B cell (primary cell): Measurements from ENCODE around the gene PRELID3B. TPM values are rescaled to one million over a fixed set of nuclear protein-coding genes. Genes with fewer than 3 reads are reported as not detected.
A peak's percentile ranks its signal among the peaks of the same experiment; 100 is the strongest.

ENCODE experiments used
- ATAC-seq: fragments of 200-7000 bp; cut with Tn5 transposase; one replicate; pipeline ENCODE4 v1.10.0; 2021; ENCODE audit warnings: low read depth, mild to moderate bottlenecking, moderate number of reproducible peaks, moderate library complexity
- CTCF ChIA-PET: fragments of 350-600 bp; sonication (Branson Sonifier 250); formaldehyde crosslinking; loops from one replicate; lab custom pipeline; 2021; ENCODE audit warnings: antibody characterized with exemption, inconsistent platforms; lab: Charles Lee
- POLR2A ChIA-PET: fragments of 350-600 bp; sonication (Branson Sonifier 250); formaldehyde crosslinking; loops from one replicate; lab custom pipeline; 2021; ENCODE audit warnings: antibody characterized with exemption; lab: Charles Lee
- DNase-seq: peaks from one replicate; pipeline ENCODE4 v3.0.0; 2013
- H2AFZ ChIP-seq: 2 replicates; pipeline ENCODE4 v1.6.1; 2012; ENCODE audit warnings: mild to moderate bottlenecking, low read depth, low read length; ENCODE audit not compliant: insufficient read depth, poor library complexity, severe bottlenecking
- H3K27ac ChIP-seq, 2 donors: 1 replicate in 1 of 2; 2 replicates in 1 of 2; pipeline ENCODE4 v1.5.1; 2012 to 2013; ENCODE audit warnings: low read length in 2 of 2, mild to moderate bottlenecking in 2 of 2, moderate library complexity in 1 of 2
- H3K27me3 ChIP-seq, 4 experiments: fragments of 200-600 bp in 1 of 4; sonication (generic) in 1 of 4; replicated peaks in 1 of 4; 1 replicate in 2 of 4; 2 replicates in 2 of 4; pipeline versions ENCODE4 v1.6.1 to v1.7.0; 2013 to 2016; ENCODE audit warnings: low read length in 3 of 4, mild to moderate bottlenecking in 2 of 4, mixed read lengths in 1 of 4, moderate library complexity in 1 of 4; ENCODE audit not compliant: insufficient read depth in 4 of 4, control insufficient read depth in 3 of 4; ENCODE audit errors: control extremely low read depth in 1 of 4
- H3K36me3 ChIP-seq, 2 experiments: replicated peaks in 1 of 2; 1 replicate in 1 of 2; 2 replicates in 1 of 2; pipeline versions ENCODE4 v1.6.1 to v1.7.1; 2013; ENCODE audit warnings: low read length in 1 of 2; ENCODE audit not compliant: insufficient read depth in 2 of 2, control insufficient read depth in 1 of 2; ENCODE audit errors: control extremely low read depth in 1 of 2, extremely low read depth in 1 of 2
- H3K4me1 ChIP-seq, 2 donors: fragments of 200-600 bp in 1 of 2; sonication (generic) in 1 of 2; 1 replicate in 1 of 2; 2 replicates in 1 of 2; pipeline versions ENCODE4 v1.5.1 to v1.6.1; 2013 to 2017; ENCODE audit warnings: low read length in 2 of 2; ENCODE audit not compliant: control insufficient read depth in 2 of 2, insufficient read depth in 2 of 2
- H3K4me2 ChIP-seq: replicated peaks from 2 replicates; pipeline ENCODE3; 2012; ENCODE audit warnings: mild to moderate bottlenecking, low read depth, low read length; ENCODE audit not compliant: poor library complexity, severe bottlenecking
- H3K4me3 ChIP-seq, 5 experiments: fragments of 200-600 bp in 1 of 5; sonication (generic) in 1 of 5; 1 replicate in 3 of 5; 2 replicates in 2 of 5; pipeline versions ENCODE4 v1.5.1 to v1.7.0; 2011 to 2016; ENCODE audit warnings: low read length in 4 of 5, mild to moderate bottlenecking in 4 of 5, low read depth in 2 of 5, control low read depth in 1 of 5, moderate library complexity in 1 of 5; ENCODE audit not compliant: insufficient read depth in 1 of 5; ENCODE audit errors: control extremely low read depth in 1 of 5, extremely low read depth in 1 of 5
- H3K79me2 ChIP-seq: fragments of 200-600 bp; sonication (generic); one replicate; pipeline ENCODE4 v1.6.0; 2016; ENCODE audit warnings: low read length; ENCODE audit not compliant: control insufficient read depth, insufficient read depth
- H3K9ac ChIP-seq: fragments of 200-600 bp; sonication (generic); 2 replicates; pipeline ENCODE4 v1.6.1; 2017; ENCODE audit warnings: mild to moderate bottlenecking, low read length, moderate library complexity
- H3K9me3 ChIP-seq, 3 donors: one replicate each; pipeline versions ENCODE4 v1.6.1 to v1.7.1; 2013; ENCODE audit warnings: low read length in 2 of 3; ENCODE audit not compliant: control insufficient read depth in 2 of 3, insufficient read depth in 1 of 3; ENCODE audit errors: control extremely low read depth in 1 of 3
- H4K20me1 ChIP-seq: 2 replicates; pipeline ENCODE4 v1.6.0; 2012; ENCODE audit warnings: mild to moderate bottlenecking, low read length; ENCODE audit not compliant: insufficient read depth, control insufficient read depth, poor library complexity, severe bottlenecking
- H3K27ac Mint-ChIP-seq: one replicate; pipeline ENCODE4 v1.8.0; 2021; ENCODE audit warnings: mixed read lengths
- H3K27me3 Mint-ChIP-seq: one replicate; pipeline ENCODE4 v1.8.0; 2021; ENCODE audit warnings: mixed read lengths
- H3K4me1 Mint-ChIP-seq: one replicate; pipeline ENCODE4 v1.8.0; 2021; ENCODE audit warnings: mixed read lengths
- H3K4me3 Mint-ChIP-seq: one replicate; pipeline ENCODE4 v1.8.0; 2021; ENCODE audit warnings: mixed read lengths
- H3K9me3 Mint-ChIP-seq: one replicate; pipeline ENCODE4 v1.8.0; 2022; ENCODE audit warnings: mixed read lengths; ENCODE audit not compliant: insufficient read depth
- EZH2 ChIP-seq: IDR thresholded peaks from 2 replicates; pipeline ENCODE4 v1.6.1; 2012; ENCODE audit warnings: borderline replicate concordance, low read depth, mild to moderate bottlenecking, moderate library complexity, low read length; ENCODE audit not compliant: insufficient read depth, poor library complexity, severe bottlenecking
- WGBS: methylation state at CpG from one replicate; pipeline ENCODE4 v1.1.5; 2013; ENCODE audit warnings: missing lambda C conversion rate; ENCODE audit not compliant: insufficient coverage; 5-methylcytosine and 5-hydroxymethylcytosine counted together
- intact Hi-C: fragments of 100-400 bp; cut with micrococcal nuclease; formaldehyde crosslinking; loops from one replicate; pipeline ENCODE4 v1.10.0; 2022
- polyA plus RNA-seq: library from polyadenylated mRNA; depleted of rRNA; stranded (reverse); fragments of >200 nt; gene quantifications from 2 replicates; pipeline ENCODE4 v1.2.3, GENCODE V29; 2012
- total RNA-seq, 2 donors: library from RNA; stranded (reverse); fragments of 120-200 nt in 1 of 2; gene quantifications; 1 replicate in 1 of 2; 2 replicates in 1 of 2; pipeline versions ENCODE4 v1.2.3 to v1.2.4, GENCODE V29; 2013 to 2022
- TF ChIP-seq, protein P1 (sequence below): fragments of 200-600 bp; IDR thresholded peaks from one replicate; pipeline ENCODE4 v1.8.0; 2022; ENCODE audit warnings: antibody characterized with exemption, mild to moderate bottlenecking

PRELID3B gene
- total and polyA plus RNA-seq, 2 donors (not counting 1 experiment from before 2014, with no cell fraction given): 24.1 to 46.8 TPM

DNA sequence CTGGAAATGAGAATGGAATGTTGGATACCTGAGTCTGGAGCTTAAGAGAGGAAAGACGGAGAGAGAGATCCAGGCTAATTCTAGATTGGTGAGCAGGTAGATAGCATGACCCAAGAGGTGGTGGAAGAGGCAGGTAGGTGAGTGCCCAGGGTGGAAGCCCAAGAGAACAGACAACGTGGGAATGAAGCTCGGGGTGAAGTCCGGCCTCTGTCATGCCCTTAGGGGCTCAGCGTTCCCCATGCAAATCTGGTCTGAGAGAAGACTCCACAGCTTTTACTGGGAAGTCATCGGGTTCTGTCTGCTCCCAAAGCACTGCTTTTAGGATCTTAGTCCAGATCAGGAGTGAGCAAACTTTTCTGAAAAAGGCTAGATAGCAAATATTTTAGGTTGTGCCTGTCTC lies 57.9 kb downstream of the PRELID3B start:
- H3K27me3 Mint-ChIP-seq: no peaks in the 10 kb centered on the region
- Histone ChIP-seq H2AFZ (no peak overlapping the region), H3K9ac (no peak overlapping the region), H3K4me3 (no peak overlapping the region), H3K79me2 (peaks cover 75% of the 10 kb centered on the region), H3K36me3 (peaks cover 0 to 44% of the 10 kb centered on the region in 2 experiments), H4K20me1 (peaks cover 27% of the 10 kb centered on the region), H3K27me3 (no peaks in the 10 kb centered on the region), H3K4me1 (peaks cover 20 to 39% of the 10 kb centered on the region in 2 donors), H3K27ac (peak overlapping the region in 1 of 2 donors; percentile 37), H3K9me3 (no peaks in the 10 kb centered on the region), H3K4me2 (no peak overlapping the region)
- ChIA-PET POLR2A (no interaction called here), CTCF (interaction anchor here (1.0 to 2.0 kb wide), 2 partner anchors 9 to 10 kb away, joined by 3 to 5 read pairs; no protein-coding TSS in a partner anchor)
- 94% methylated on average over 6 of the region's 6 CpGs for WGBS
- H3K27ac Mint-ChIP-seq: peak overlapping the region; percentile 50
- no peak for ATAC-seq
- DNase-seq: no peak
- H3K4me1 Mint-ChIP-seq: peaks cover 34% of the 10 kb centered on the region
- no peaks in the 10 kb centered on the region for H3K9me3 Mint-ChIP-seq
- intact Hi-C loops: no loop called here
- H3K4me3 Mint-ChIP-seq: no peak overlapping the region
- TF ChIP-seq, protein P1, sequence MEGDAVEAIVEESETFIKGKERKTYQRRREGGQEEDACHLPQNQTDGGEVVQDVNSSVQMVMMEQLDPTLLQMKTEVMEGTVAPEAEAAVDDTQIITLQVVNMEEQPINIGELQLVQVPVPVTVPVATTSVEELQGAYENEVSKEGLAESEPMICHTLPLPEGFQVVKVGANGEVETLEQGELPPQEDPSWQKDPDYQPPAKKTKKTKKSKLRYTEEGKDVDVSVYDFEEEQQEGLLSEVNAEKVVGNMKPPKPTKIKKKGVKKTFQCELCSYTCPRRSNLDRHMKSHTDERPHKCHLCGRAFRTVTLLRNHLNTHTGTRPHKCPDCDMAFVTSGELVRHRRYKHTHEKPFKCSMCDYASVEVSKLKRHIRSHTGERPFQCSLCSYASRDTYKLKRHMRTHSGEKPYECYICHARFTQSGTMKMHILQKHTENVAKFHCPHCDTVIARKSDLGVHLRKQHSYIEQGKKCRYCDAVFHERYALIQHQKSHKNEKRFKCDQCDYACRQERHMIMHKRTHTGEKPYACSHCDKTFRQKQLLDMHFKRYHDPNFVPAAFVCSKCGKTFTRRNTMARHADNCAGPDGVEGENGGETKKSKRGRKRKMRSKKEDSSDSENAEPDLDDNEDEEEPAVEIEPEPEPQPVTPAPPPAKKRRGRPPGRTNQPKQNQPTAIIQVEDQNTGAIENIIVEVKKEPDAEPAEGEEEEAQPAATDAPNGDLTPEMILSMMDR: no peak
- TF ChIP-seq EZH2: no peak

Other genes with a start within 250 kb of the PRELID3B start
- gene GNAS-AS1, start 191.9 kb downstream of the PRELID3B start, total RNA-seq: 1.5 and 2.1 TPM in 2 replicates
- 0.19 TPM in 1 of 2 replicates, not detected in the other for gene GNAS-AS1, start 191.9 kb downstream of the PRELID3B start, polyA plus RNA-seq
- 676 and 714 TPM in 2 replicates for gene GNAS, start 190.1 kb downstream of the PRELID3B start, total RNA-seq
- gene GNAS, start 190.1 kb downstream of the PRELID3B start, polyA plus RNA-seq: 1,181 and 1,422 TPM in 2 replicates
- gene NELFCD, start 61.5 kb downstream of the PRELID3B start, total RNA-seq: 107 and 108 TPM in 2 replicates
- 80.2 and 128 TPM in 2 replicates for gene NELFCD, start 61.5 kb downstream of the PRELID3B start, polyA plus RNA-seq
- gene CTSZ, start 35.5 kb downstream of the PRELID3B start, total RNA-seq: 319 and 322 TPM in 2 replicates
- 258 and 285 TPM in 2 replicates for gene CTSZ, start 35.5 kb downstream of the PRELID3B start, polyA plus RNA-seq
- gene TUBB1, start 23.4 kb downstream of the PRELID3B start, total RNA-seq: 0.15 and 0.22 TPM in 2 replicates
- 0.43 and 2.0 TPM in 2 replicates for gene TUBB1, start 23.4 kb downstream of the PRELID3B start, polyA plus RNA-seq
- 51.0 and 55.0 TPM in 2 replicates for gene ATP5F1E, start 10.5 kb downstream of the PRELID3B start, total RNA-seq
- 22.2 and 23.8 TPM in 2 replicates for gene ATP5F1E, start 10.5 kb downstream of the PRELID3B start, polyA plus RNA-seq
- gene ZNF831, start 121.0 kb upstream of the PRELID3B start, total RNA-seq: 10.5 and 14.1 TPM in 2 replicates
- gene ZNF831, start 121.0 kb upstream of the PRELID3B start, polyA plus RNA-seq: 1.7 and 2.4 TPM in 2 replicates